22Rv1 (cell line): ENCODE results near the gene FSIP1.

Experiments used
- H3K27ac ChIP-seq: fragments of 450-650 bp; 2 replicates; pipeline ENCODE4 v1.5.1; 2017
- ZFX ChIP-seq: fragments of 450-650 bp; IDR thresholded peaks from 2 replicates; pipeline ENCODE4 v1.6.1; 2017; ENCODE audit warnings: antibody characterized with exemption, borderline replicate concordance
- TF ChIP-seq, protein P1 (sequence below): fragments of 450-650 bp; IDR thresholded peaks from 2 replicates; pipeline ENCODE4 v1.5.1; 2017; ENCODE audit warnings: mild to moderate bottlenecking

Gene FSIP1

DNA sequence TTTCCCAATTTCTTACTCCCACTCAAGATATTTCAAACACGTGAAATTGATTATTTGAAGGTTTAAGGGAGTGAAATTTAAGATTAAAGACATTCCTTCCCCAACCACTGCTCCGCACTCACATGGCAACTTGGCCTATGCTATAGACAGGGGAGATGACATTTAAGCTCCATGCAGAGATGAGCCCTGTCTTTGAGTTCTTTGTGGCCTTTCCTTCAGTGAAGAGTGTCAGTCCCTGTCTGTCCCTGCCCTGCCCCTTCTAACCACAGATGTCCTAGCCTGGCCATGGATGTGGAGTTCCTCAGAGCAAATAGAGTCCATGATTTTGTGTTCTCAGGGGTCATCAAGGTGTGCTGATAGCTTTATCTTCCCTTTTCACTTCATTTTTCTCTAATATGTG is 231.2 kb downstream of the FSIP1 start:
- TF ChIP-seq, protein P1, sequence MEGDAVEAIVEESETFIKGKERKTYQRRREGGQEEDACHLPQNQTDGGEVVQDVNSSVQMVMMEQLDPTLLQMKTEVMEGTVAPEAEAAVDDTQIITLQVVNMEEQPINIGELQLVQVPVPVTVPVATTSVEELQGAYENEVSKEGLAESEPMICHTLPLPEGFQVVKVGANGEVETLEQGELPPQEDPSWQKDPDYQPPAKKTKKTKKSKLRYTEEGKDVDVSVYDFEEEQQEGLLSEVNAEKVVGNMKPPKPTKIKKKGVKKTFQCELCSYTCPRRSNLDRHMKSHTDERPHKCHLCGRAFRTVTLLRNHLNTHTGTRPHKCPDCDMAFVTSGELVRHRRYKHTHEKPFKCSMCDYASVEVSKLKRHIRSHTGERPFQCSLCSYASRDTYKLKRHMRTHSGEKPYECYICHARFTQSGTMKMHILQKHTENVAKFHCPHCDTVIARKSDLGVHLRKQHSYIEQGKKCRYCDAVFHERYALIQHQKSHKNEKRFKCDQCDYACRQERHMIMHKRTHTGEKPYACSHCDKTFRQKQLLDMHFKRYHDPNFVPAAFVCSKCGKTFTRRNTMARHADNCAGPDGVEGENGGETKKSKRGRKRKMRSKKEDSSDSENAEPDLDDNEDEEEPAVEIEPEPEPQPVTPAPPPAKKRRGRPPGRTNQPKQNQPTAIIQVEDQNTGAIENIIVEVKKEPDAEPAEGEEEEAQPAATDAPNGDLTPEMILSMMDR = no peak
- no peak for TF ChIP-seq ZFX
- no peak overlapping the region for H3K27ac ChIP-seq
